Body of pancreas (tissue), 4 donors: ENCODE measurements around the gene ZNF253. TPM values are rescaled to one million over a fixed set of nuclear protein-coding genes. Genes with fewer than 3 reads are reported as not detected.

Experiments
- ATAC-seq: fragments of 150-250 bp; one replicate; pipeline ENCODE4 v1.9.1; 2016
- DNase-seq, 4 donors: peaks; one replicate each; pipeline ENCODE4 v3.0.0-alpha.2; 2019
- H3K27ac ChIP-seq, 4 donors: fragments of 200-600 bp; sonication (generic); 1 replicate in 3 of 4; 2 replicates in 1 of 4; pipeline versions ENCODE4 v1.5.1 to v1.6.1; 2016 to 2019; ENCODE audit warnings: mild to moderate bottlenecking in 1 of 4, mixed read lengths in 1 of 4, moderate library complexity in 1 of 4
- H3K27me3 ChIP-seq, 2 donors: fragments of 200-600 bp; sonication (generic); one replicate each; pipeline ENCODE4 v1.6.0; 2016; ENCODE audit warnings: mild to moderate bottlenecking in 1 of 2
- H3K36me3 ChIP-seq, 2 donors: fragments of 200-600 bp; sonication (generic); replicated peaks in 1 of 2; 2 replicates each; pipeline ENCODE4 v1.5.1; 2016; ENCODE audit warnings: low read depth in 2 of 2; ENCODE audit not compliant: insufficient read depth in 1 of 2
- H3K4me1 ChIP-seq: fragments of 200-600 bp; sonication (generic); one replicate; pipeline ENCODE4 v1.6.0; 2016
- H3K4me3 ChIP-seq, 2 donors: fragments of 200-600 bp; sonication (generic); 1 replicate in 1 of 2; 2 replicates in 1 of 2; pipeline ENCODE4 v1.5.1; 2016 to 2019
- H3K9me3 ChIP-seq, 3 donors: fragments of 200-600 bp; sonication (generic); 1 replicate in 2 of 3; 2 replicates in 1 of 3; pipeline ENCODE4 v1.5.1; 2016
- POLR2A ChIP-seq, 3 donors: fragments of 450-650 bp; IDR thresholded peaks; one replicate each; pipeline ENCODE4 v1.6.1; 2016; ENCODE audit warnings: antibody characterized with exemption in 3 of 3, mild to moderate bottlenecking in 2 of 3
- WGBS, 2 donors: methylation state at CpG; one replicate each; pipeline ENCODE4 v1.1.5; 2017; 5-methylcytosine and 5-hydroxymethylcytosine counted together
- intact Hi-C: fragments of 100-400 bp; cut with DNase I; formaldehyde crosslinking; loops from one replicate; pipeline ENCODE4 v1.15.1; 2023
- total RNA-seq, 2 donors: library from RNA; depleted of rRNA; stranded (reverse); fragments of >200 nt; gene quantifications; one replicate each; pipeline ENCODE4 v1.1.0, GENCODE V29; 2016
- TF ChIP-seq, protein P1 (sequence below), 7 experiments: fragments of 450-650 bp in 4 of 7; fragments of 200-600 bp in 3 of 7; sonication (generic) in 3 of 7; IDR thresholded peaks; one replicate each; pipeline ENCODE4 v1.5.1; 2016 to 2019; ENCODE audit warnings: antibody characterized with exemption in 7 of 7

ZNF253 gene
- 1 to 10 TPM; 7.6 to 8.8 TPM for total RNA-seq

DNA sequence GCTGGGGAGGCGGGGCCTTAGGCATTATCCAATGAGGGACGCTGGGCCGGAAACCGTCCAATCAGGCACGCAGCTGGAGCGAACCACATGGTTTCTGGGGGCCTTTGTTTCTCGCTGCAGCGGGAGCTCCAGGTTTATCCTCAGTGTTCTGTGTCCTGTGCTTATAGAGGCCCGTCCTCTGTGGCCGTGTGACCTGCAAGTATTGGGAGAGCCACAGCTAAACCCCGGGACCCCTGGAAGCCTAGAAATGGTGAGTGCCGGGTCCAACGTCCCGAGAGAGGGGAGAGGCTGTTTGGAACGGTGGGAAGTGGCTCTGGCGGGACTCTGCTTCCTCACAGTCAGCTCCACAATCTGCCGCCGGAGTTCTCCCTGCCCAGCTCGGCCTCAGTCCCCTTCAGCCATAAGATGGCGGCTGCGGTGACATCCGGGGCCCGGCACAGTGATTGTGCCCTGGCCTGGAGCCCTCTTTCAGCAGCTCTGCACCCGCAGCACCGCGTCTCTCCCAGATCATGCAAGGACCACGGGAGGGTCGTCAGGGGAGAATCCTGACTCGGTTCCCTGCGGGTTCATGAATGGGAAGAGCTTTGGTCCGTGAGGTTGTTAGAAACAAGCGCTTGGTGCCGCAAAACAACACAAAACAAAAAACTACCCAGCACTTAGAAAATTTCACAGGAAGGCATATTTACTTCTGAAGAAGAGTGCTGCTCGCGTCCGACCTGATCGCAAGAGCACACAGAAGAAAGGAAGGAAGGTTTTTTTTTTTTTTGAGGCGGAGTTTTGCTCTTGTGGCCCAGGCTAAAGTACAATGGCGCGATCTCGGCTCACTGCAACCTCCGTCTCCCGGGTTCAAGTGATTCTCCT, at the start of gene ZNF253:
Gene ZNF253 (plus strand): TSS at position 133 of the 861 bp plus-strand sequence. CDS start 115 bp downstream, at position 248.
- H3K36me3 ChIP-seq = no peaks in the 10 kb centered on the region
- intact Hi-C loops = no loop called here
- WGBS, 2 donors = 0% methylated on average over 30 to 43 of the region's 43 CpGs
- no peaks in the 10 kb centered on the region for H3K9me3 ChIP-seq
- DNase-seq (peak; percentile 96 to 99 (median 97)), ATAC-seq (peak; percentile 99)
- H3K4me1 ChIP-seq = peaks cover 18% of the 10 kb centered on the region
- no peaks in the 10 kb centered on the region for H3K27me3 ChIP-seq
- peak within 1 kb of the TSS; percentile 87 to 97 (median 96) for H3K27ac ChIP-seq
- TF ChIP-seq, protein P1, sequence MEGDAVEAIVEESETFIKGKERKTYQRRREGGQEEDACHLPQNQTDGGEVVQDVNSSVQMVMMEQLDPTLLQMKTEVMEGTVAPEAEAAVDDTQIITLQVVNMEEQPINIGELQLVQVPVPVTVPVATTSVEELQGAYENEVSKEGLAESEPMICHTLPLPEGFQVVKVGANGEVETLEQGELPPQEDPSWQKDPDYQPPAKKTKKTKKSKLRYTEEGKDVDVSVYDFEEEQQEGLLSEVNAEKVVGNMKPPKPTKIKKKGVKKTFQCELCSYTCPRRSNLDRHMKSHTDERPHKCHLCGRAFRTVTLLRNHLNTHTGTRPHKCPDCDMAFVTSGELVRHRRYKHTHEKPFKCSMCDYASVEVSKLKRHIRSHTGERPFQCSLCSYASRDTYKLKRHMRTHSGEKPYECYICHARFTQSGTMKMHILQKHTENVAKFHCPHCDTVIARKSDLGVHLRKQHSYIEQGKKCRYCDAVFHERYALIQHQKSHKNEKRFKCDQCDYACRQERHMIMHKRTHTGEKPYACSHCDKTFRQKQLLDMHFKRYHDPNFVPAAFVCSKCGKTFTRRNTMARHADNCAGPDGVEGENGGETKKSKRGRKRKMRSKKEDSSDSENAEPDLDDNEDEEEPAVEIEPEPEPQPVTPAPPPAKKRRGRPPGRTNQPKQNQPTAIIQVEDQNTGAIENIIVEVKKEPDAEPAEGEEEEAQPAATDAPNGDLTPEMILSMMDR (IDR thresholded peaks at IDR 0.05) = no peak
- TF ChIP-seq POLR2A (IDR thresholded peaks at IDR 0.05) = peak; percentile 91 to 99 (median 98)
- peak within 1 kb of the TSS; percentile 45 to 78 for H3K4me3 ChIP-seq

DNA sequence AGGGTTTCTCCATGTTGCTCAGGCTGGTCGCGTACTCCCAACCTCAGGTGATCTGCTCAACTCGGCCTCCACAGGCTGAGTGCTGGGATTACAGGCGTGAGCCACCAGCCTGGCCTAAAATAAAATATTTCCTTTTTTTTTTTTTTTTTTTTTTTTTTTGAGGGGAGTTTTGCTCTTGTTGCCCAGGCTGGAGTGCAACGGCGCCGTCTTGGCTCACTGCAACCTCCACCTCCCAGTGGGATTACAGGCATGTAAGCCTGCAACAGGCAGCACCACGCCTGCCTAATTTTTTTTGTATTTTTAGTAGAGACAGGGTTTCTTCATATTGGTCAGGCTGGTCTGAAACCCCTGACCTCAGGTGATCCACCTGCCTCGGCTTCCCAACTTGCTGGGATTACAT, 49.0 kb upstream of the ZNF253 start:
- intact Hi-C loops = no loop called here
- TF ChIP-seq POLR2A (IDR thresholded peaks at IDR 0.05) = no peak
- TF ChIP-seq, protein P1 (IDR thresholded peaks at IDR 0.05) = no peak
- DNase-seq = no peak

DNA sequence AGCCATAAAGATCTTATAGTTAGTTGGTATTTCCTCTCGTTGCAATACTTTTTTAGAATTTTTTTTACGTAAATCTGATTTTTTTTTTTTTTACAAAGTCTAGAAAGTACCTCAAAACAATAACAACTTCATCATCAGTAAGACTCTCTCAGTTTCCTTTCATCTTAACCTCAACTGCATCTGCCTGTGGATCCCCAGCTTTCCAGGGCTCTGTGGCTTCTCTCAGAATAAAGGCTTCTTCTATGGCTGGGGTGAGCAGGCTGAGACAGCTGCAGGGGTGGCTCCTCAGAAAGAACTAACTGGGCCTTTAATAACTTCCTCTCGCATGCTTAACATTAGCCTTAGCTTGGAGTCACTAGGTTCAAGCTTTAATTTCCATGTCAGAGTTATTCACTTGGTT, 48.3 kb upstream of the ZNF253 start:
- no peak for ATAC-seq

More for the DNA sequence above, 49.0 kb upstream of the ZNF253 start:
- no peak for ATAC-seq
- WGBS, 2 donors = 81 to 87% methylated on average over 9 of the region's 9 CpGs
- H3K27ac ChIP-seq = no peak overlapping the region
- H3K9me3 ChIP-seq = no peaks in the 10 kb centered on the region
- H3K27me3 ChIP-seq = no peaks in the 10 kb centered on the region
- H3K4me1 ChIP-seq = peaks cover 21% of the 10 kb centered on the region
- H3K4me3 ChIP-seq = no peak overlapping the region
- H3K36me3 ChIP-seq = no peaks in the 10 kb centered on the region

DNA sequence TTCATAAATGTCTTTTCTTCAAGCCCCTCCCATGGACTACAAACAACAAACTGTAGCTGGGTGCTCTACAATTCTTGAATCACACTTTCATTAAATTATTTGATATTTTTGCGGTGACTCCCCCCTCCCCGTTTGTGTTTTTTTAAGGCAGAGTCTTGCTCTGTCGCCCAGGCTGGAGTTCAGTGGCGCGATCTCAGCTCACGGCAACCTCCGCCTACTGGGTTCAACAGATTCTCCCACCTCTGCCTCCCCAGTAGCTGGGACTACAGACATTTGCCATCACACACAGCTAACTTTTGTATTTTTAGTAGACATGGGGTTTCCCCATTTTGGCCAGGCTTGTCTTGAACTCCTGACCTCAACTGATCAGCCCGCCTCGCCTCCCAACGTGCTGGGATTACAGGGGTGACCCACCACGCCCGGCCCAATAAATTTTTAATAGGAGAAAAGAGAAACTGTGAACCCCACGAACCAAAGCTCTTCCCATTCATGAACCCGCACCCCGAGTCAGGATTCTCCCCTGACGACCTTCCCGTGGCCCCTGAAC, 44.8 kb upstream of the ZNF253 start:
- Histone ChIP-seq H3K27ac (peak overlapping the region; percentile 73 to 96 (median 92)), H3K4me1 (peaks cover 21% of the 10 kb centered on the region), H3K4me3 (peak overlapping the region; percentile 28 to 65), H3K36me3 (no peaks in the 10 kb centered on the region), H3K9me3 (no peaks in the 10 kb centered on the region), H3K27me3 (no peaks in the 10 kb centered on the region)
- DNase-seq (no peak), ATAC-seq (no peak)
- no peak for TF ChIP-seq POLR2A (IDR thresholded peaks at IDR 0.05)
- TF ChIP-seq, protein P1 (IDR thresholded peaks at IDR 0.05) = no peak
- 6 to 16% methylated on average over 12 to 17 of the region's 17 CpGs for WGBS, 2 donors
- intact Hi-C loops = no loop called here

More for the DNA sequence above, 48.3 kb upstream of the ZNF253 start:
- DNase-seq = no peak
- intact Hi-C loops = no loop called here
- no peaks in the 10 kb centered on the region for H3K36me3 ChIP-seq
- no peaks in the 10 kb centered on the region for H3K9me3 ChIP-seq
- peaks cover 21% of the 10 kb centered on the region for H3K4me1 ChIP-seq
- H3K4me3 ChIP-seq = no peak overlapping the region
- WGBS, 2 donors = 86 to 92% methylated on average over 3 of the region's 3 CpGs
- no peak overlapping the region for H3K27ac ChIP-seq
- H3K27me3 ChIP-seq = no peaks in the 10 kb centered on the region
- TF ChIP-seq, protein P1 (IDR thresholded peaks at IDR 0.05) = no peak
- no peak for TF ChIP-seq POLR2A (IDR thresholded peaks at IDR 0.05)
